HEK293 (cell line): Measurements from ENCODE around the gene SAMD14.

Experiments used
- CTCF ChIA-PET: fragments of 350-600 bp; formaldehyde crosslinking; extraction: SDS; loops from one replicate; lab custom pipeline; 2021; ENCODE audit warnings: antibody characterized with exemption; lab: Yijun Ruan, JAX
- POLR2A ChIA-PET: fragments of 300-600 bp; formaldehyde crosslinking; extraction: SDS; loops from one replicate; lab custom pipeline; 2020; ENCODE audit warnings: antibody characterized with exemption, inconsistent platforms; lab: Yijun Ruan, JAX
- H3K27ac ChIP-seq: fragments of 200-500 bp; sonication (Bioruptor generic); 2 replicates; pipeline ENCODE4 v1.5.1; 2014; ENCODE audit warnings: low read depth, low read length, control low read depth, inconsistent platforms; ENCODE audit errors: extremely low read depth
- H3K36me3 ChIP-seq, 2 experiments: fragments of 200-500 bp in 1 of 2; sonication (Bioruptor generic) in 1 of 2; 1 replicate in 1 of 2; 2 replicates in 1 of 2; pipeline ENCODE4 v1.5.1; 2014 to 2017; ENCODE audit warnings: inconsistent platforms in 2 of 2, low read length in 2 of 2; ENCODE audit not compliant: control insufficient read depth in 2 of 2, insufficient read depth in 1 of 2
- H3K4me1 ChIP-seq: fragments of 200-500 bp; sonication (Bioruptor generic); 2 replicates; pipeline ENCODE4 v1.5.1; 2014; ENCODE audit warnings: mild to moderate bottlenecking, low read length, inconsistent platforms; ENCODE audit not compliant: control insufficient read depth, insufficient read depth
- H3K4me3 ChIP-seq: 2 replicates; pipeline ENCODE4 v1.5.1; 2011; ENCODE audit warnings: low read depth, mild to moderate bottlenecking, control low read depth, low read length, moderate library complexity
- H3K9me3 ChIP-seq: fragments of 200-500 bp; sonication (Bioruptor generic); 2 replicates; pipeline ENCODE4 v1.5.1; 2014; ENCODE audit warnings: low read depth, low read length, inconsistent platforms; ENCODE audit not compliant: control insufficient read depth, insufficient read depth
- EGR2 ChIP-seq: fragments of 450-650 bp; formaldehyde crosslinking; IDR thresholded peaks from 2 replicates; pipeline ENCODE4 v1.5.1; 2016; ENCODE audit warnings: low read depth, missing biosample characterization, missing genetic modification characterization
- GLIS2 ChIP-seq: fragments of 450-650 bp; formaldehyde crosslinking; IDR thresholded peaks from 2 replicates; pipeline ENCODE4 v1.5.1; 2016; ENCODE audit warnings: missing biosample characterization, missing genetic modification characterization
- PRDM1 ChIP-seq: fragments of 450-650 bp; formaldehyde crosslinking; IDR thresholded peaks from 2 replicates; pipeline ENCODE4; 2016; ENCODE audit warnings: missing biosample characterization, missing genetic modification characterization
- SP3 ChIP-seq: fragments of 450-650 bp; formaldehyde crosslinking; IDR thresholded peaks from 2 replicates; pipeline ENCODE4 v1.5.1; 2016; ENCODE audit warnings: missing biosample characterization, missing genetic modification characterization
- ZBTB11 ChIP-seq: fragments of 450-650 bp; formaldehyde crosslinking; conservative IDR thresholded peaks from 2 replicates; pipeline ENCODE4 v1.5.1; 2016; ENCODE audit warnings: low read depth, missing biosample characterization, missing genetic modification characterization
- ZBTB20 ChIP-seq: fragments of 450-650 bp; formaldehyde crosslinking; IDR thresholded peaks from 2 replicates; pipeline ENCODE4 v1.5.1; 2016; ENCODE audit warnings: missing biosample characterization, missing genetic modification characterization
- ZEB2 ChIP-seq: fragments of 450-650 bp; formaldehyde crosslinking; IDR thresholded peaks from 2 replicates; pipeline ENCODE4 v1.5.1; 2016; ENCODE audit warnings: missing biosample characterization, missing genetic modification characterization
- ZFHX2 ChIP-seq: fragments of 450-650 bp; formaldehyde crosslinking; conservative IDR thresholded peaks from 2 replicates; pipeline ENCODE4 v1.5.1; 2016; ENCODE audit warnings: missing biosample characterization, missing genetic modification characterization
- ZIC2 ChIP-seq: fragments of 450-650 bp; formaldehyde crosslinking; IDR thresholded peaks from 2 replicates; pipeline ENCODE4 v1.5.1; 2016; ENCODE audit warnings: missing biosample characterization, missing genetic modification characterization
- ZNF133 ChIP-seq: fragments of 450-650 bp; formaldehyde crosslinking; IDR thresholded peaks from 2 replicates; pipeline ENCODE4 v1.5.1; 2016; ENCODE audit warnings: missing biosample characterization, missing genetic modification characterization
- ZNF146 ChIP-seq: fragments of 450-650 bp; formaldehyde crosslinking; IDR thresholded peaks from 2 replicates; pipeline ENCODE4 v1.5.1; 2016; ENCODE audit warnings: missing biosample characterization, missing genetic modification characterization
- ZNF335 ChIP-seq: fragments of 450-650 bp; formaldehyde crosslinking; conservative IDR thresholded peaks from 2 replicates; pipeline ENCODE4 v1.5.1; 2016; ENCODE audit warnings: missing biosample characterization, missing genetic modification characterization
- ZNF423 ChIP-seq: fragments of 450-650 bp; formaldehyde crosslinking; IDR thresholded peaks from 2 replicates; pipeline ENCODE4 v1.5.1; 2016; ENCODE audit warnings: missing biosample characterization, missing genetic modification characterization
- ZNF488 ChIP-seq: fragments of 450-650 bp; formaldehyde crosslinking; IDR thresholded peaks from 2 replicates; pipeline ENCODE4 v1.5.1; 2016; ENCODE audit warnings: missing biosample characterization, missing genetic modification characterization
- ZNF600 ChIP-seq: fragments of 450-650 bp; formaldehyde crosslinking; IDR thresholded peaks from 2 replicates; pipeline ENCODE4 v1.5.1; 2016; ENCODE audit warnings: missing biosample characterization, missing genetic modification characterization
- ZNF626 ChIP-seq: fragments of 450-650 bp; sonication (Bioruptor Pico); formaldehyde crosslinking; IDR thresholded peaks from 2 replicates; pipeline ENCODE4 v1.5.1; 2018; ENCODE audit warnings: missing biosample characterization, missing genetic modification characterization, inconsistent platforms
- ZNF791 ChIP-seq: fragments of 450-650 bp; formaldehyde crosslinking; IDR thresholded peaks from 2 replicates; pipeline ENCODE4 v1.5.1; 2016; ENCODE audit warnings: missing biosample characterization, missing genetic modification characterization
- ZNF792 ChIP-seq: fragments of 450-650 bp; formaldehyde crosslinking; IDR thresholded peaks from 2 replicates; pipeline ENCODE4 v1.5.1; 2016; ENCODE audit warnings: missing biosample characterization, missing genetic modification characterization
- TF ChIP-seq, protein P1 (sequence below): fragments of 450-650 bp; formaldehyde crosslinking; IDR thresholded peaks from 2 replicates; pipeline ENCODE4 v1.5.1; 2016; ENCODE audit warnings: missing biosample characterization, missing genetic modification characterization
- TF ChIP-seq, protein P2 (sequence below): fragments of 450-650 bp; formaldehyde crosslinking; IDR thresholded peaks from 2 replicates; pipeline ENCODE4 v1.5.1; 2017; ENCODE audit warnings: missing biosample characterization, missing genetic modification characterization

SAMD14 gene

DNA sequence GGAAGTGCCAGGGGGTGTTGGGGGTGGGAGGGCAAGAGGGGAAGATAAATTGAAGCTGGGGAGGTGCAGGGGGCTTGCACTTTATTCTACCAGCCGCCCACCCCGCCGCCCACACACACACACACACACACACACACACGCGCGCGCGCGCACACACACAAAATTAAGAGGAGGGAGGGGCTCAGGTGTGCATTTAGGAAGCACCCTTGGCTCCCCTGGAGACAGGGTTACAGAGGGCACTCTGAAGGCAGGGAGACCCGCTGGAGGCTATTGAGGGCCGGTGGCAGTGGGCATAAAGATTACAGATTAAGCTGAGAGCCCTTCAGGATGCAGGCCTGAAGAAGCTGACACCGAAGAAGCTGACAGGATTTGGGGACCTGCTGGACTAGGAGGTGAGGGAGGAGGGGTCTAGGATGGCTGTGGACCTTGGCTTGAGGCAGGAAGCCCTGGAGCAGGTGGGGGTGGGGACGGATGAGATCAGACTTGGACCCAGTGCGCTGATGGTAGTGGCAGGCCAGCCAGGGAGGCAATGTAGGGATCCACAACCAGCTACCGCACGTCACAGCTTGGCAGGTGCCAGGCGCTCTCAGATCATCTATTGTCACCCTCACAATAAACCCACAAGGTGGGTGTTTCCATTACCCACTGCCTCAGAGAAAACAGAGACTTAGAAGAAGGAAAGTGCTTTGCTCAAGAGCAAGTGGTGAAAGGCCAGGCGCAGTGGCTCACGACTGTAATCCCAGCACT, 772 bp upstream of the SAMD14 start:
- Histone ChIP-seq H3K4me3 (no peak overlapping the region), H3K27ac (no peak overlapping the region), H3K9me3 (no peaks in the 10 kb centered on the region), H3K36me3 (peaks cover 0 to 25% of the 10 kb centered on the region in 2 experiments; a peak in 1 of 3 replicates), H3K4me1 (no peaks in the 10 kb centered on the region)
- CTCF ChIA-PET, result interaction anchor here (0.6 to 3.1 kb wide), 9 partner anchors 9 to 69 kb away, joined by 4 to 23 read pairs (median 4); no protein-coding TSS in a partner anchor
- TF ChIP-seq PRDM1 (tag by site-specific recombination) (peak; percentile 81), ZNF792 (tag by site-specific recombination) (no peak), EGR2 (tag by site-specific recombination) (peak; percentile 78), ZEB2 (tag by site-specific recombination) (0 out of 2 replicates have a peak, but pooled peaks have one; percentile 10), ZNF146 (tag by site-specific recombination) (no peak), ZFHX2 (tag by site-specific recombination) (peak; percentile 85), ZBTB11 (tag by site-specific recombination) (no peak), ZNF600 (tag by site-specific recombination) (peak; percentile 58), ZNF791 (tag by site-specific recombination) (no peak), ZNF133 (tag by site-specific recombination) (no peak)
- TF ChIP-seq, protein P1, sequence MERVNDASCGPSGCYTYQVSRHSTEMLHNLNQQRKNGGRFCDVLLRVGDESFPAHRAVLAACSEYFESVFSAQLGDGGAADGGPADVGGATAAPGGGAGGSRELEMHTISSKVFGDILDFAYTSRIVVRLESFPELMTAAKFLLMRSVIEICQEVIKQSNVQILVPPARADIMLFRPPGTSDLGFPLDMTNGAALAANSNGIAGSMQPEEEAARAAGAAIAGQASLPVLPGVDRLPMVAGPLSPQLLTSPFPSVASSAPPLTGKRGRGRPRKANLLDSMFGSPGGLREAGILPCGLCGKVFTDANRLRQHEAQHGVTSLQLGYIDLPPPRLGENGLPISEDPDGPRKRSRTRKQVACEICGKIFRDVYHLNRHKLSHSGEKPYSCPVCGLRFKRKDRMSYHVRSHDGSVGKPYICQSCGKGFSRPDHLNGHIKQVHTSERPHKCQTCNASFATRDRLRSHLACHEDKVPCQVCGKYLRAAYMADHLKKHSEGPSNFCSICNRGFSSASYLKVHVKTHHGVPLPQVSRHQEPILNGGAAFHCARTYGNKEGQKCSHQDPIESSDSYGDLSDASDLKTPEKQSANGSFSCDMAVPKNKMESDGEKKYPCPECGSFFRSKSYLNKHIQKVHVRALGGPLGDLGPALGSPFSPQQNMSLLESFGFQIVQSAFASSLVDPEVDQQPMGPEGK (tag by site-specific recombination), result peak; percentile 24; the same call in 1 of the 2 replicates
- TF ChIP-seq, protein P2, sequence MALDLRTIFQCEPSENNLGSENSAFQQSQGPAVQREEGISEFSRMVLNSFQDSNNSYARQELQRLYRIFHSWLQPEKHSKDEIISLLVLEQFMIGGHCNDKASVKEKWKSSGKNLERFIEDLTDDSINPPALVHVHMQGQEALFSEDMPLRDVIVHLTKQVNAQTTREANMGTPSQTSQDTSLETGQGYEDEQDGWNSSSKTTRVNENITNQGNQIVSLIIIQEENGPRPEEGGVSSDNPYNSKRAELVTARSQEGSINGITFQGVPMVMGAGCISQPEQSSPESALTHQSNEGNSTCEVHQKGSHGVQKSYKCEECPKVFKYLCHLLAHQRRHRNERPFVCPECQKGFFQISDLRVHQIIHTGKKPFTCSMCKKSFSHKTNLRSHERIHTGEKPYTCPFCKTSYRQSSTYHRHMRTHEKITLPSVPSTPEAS (tag by site-specific recombination), result peak; percentile 85
- POLR2A ChIA-PET, result interaction anchor here (0.5 to 1.7 kb wide), 8 partner anchors 8 to 69 kb away, joined by 3 to 9 read pairs (median 6); no protein-coding TSS in a partner anchor

GRCh38 chr17:50129353-50129727, 620 bp downstream of the SAMD14 start:
- TF ChIP-seq ZIC2 (tag by site-specific recombination) (peak; percentile 72), ZNF423 (tag by site-specific recombination) (peak; percentile 56), ZBTB20 (peak; percentile 15; the same call in 1 of the 2 replicates), ZNF488 (tag by site-specific recombination) (no peak), SP3 (peak; percentile 8; the same call in 1 of the 2 replicates), ZNF335 (tag by site-specific recombination) (peak; percentile 25), GLIS2 (tag by site-specific recombination) (peak; percentile 65), ZNF626 (tag by site-specific recombination) (no peak)
- TF ChIP-seq, protein P1 (tag by site-specific recombination), result no peak
- peaks cover 0 to 13% of the 10 kb centered on the region in 2 experiments; a peak in 1 of 3 replicates for H3K36me3 ChIP-seq
- no peak overlapping the region for H3K27ac ChIP-seq
- POLR2A ChIA-PET, result interaction anchor here (1.5 to 1.7 kb wide), 2 partner anchors 10 to 22 kb away, joined by 6 to 7 read pairs; no protein-coding TSS in a partner anchor
- CTCF ChIA-PET, result interaction anchor here (0.7 to 2.0 kb wide), 4 partner anchors 10 to 33 kb away, joined by 4 to 23 read pairs (median 6); no protein-coding TSS in a partner anchor
- H3K4me1 ChIP-seq, result no peaks in the 10 kb centered on the region; the same call in 1 of the 2 replicates
- H3K9me3 ChIP-seq, result no peaks in the 10 kb centered on the region
- peak overlapping the region; percentile 35 for H3K4me3 ChIP-seq
